ENCODE results near the gene BICDL2. TPM values are rescaled to one million over a fixed set of nuclear protein-coding genes. Genes with fewer than 3 reads are reported as not detected.

BICDL2 gene
- total and polyA plus RNA-seq, 2 of the 4 experiments (the other 2 are of a cell fraction) = 0.17 to 0.18 TPM

DNA sequence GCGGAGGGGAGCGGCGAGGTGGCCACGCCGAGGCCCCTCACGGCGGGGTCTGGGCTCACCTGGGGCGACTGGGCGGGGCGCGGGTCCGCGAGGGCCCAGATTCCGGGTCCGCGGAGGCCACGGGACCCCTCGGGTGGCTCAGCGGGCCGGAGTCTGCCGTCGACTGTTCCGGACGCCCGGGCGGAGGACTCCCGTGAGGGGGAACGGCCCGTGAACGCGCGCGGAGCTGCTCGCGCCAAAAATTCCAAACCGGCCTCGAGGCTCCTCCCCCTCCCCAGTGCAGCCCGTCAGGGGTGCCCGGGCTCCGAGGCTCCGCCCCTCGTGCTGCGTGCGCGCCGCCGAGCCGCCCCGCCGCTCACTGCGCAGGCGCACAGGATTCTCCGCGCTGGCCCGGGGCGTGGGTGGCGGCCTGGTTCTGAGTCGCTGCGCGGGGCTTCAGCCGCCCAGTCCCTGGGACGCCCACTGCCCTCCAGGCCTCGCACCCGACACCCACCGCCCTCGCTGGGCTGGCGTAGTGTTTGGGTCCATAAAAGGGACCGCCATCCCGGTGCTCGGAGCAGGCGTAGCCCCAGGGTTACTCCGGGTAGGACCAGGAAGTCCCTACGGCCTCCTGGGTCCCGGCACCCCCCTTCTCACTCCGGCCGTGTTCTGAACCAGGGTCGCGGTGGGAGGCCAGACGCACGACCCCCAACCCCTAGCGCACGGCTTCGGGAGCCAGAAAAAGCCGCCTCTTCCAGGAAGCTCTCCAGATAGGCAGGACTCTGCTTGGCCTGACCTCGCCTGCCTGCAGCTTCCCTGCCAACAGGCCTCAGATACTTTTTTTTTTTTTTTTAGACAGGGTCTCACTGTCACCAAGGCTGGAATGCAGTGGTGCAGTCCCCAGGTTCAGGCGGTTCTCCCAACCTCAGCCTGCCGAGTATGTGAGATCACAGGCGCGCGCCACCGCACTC lies 56.2 kb downstream of the BICDL2 start, which contains the start of gene PKMYT1:
PKMYT1 (minus strand) TSS at position 220 of the 950 bp plus-strand sequence. CDS start 789 bp downstream, outside the sequence.
- peak within 1 kb of the TSS; percentile 94 for H3K9ac ChIP-seq (ENCODE audit: low read depth, low read length)
- peak; percentile 73 for DNase-seq
- no peaks in the 10 kb centered on the region for H3K36me3 ChIP-seq (ENCODE audit: control insufficient read depth, insufficient read depth, low read length)
- H3K9me1 ChIP-seq (ENCODE audit: insufficient read depth, low read length) = 0 out of 2 replicates have a peak, but pooled peaks cover 4% of the 10 kb centered on the region
- no peak within 1 kb of the TSS for H2BK15ac ChIP-seq (ENCODE audit: low read depth, low read length)
- H4K91ac ChIP-seq (ENCODE audit: insufficient read depth, low read depth, low read length) = peak within 1 kb of the TSS; percentile 93
- dilution Hi-C loops (cut with HindIII; ENCODE audit: low sequenced_read_pairs, unreplicated experiment) = no loop called here
- H2BK5ac ChIP-seq (ENCODE audit: low read depth, low read length, poor library complexity, severe bottlenecking) = peak within 1 kb of the TSS; percentile 95
- 11% methylated on average over 50 of the region's 91 CpGs; no CpG with 5 or more reads in 1 of the 2 experiments for WGBS, 2 experiments (ENCODE audit: extremely low coverage in 2 of 2, insufficient read length in 1 of 2)
- H2BK120ac ChIP-seq (ENCODE audit: low read depth, low read length) = peak within 1 kb of the TSS; percentile 64; the same call in 1 of the 2 replicates
- no peak within 1 kb of the TSS for H2BK20ac ChIP-seq (ENCODE audit: low read depth, low read length)
- peak within 1 kb of the TSS; percentile 96 for H2AK5ac ChIP-seq (ENCODE audit: low read depth, low read length)
- peaks cover 6% of the 10 kb centered on the region for H3K4me1 ChIP-seq (ENCODE audit: control insufficient read depth, insufficient read depth, low read length)
- intact Hi-C loops (cut with micrococcal nuclease) = no loop called here
- in situ Hi-C loops (cut with MboI; ENCODE audit: low sequenced_read_pairs) = no loop called here
- H4K20me1 ChIP-seq (ENCODE audit: insufficient read depth, low read length) = no peaks in the 10 kb centered on the region
- BruUV-seq (replicated peaks) = no TSS peak
- peak within 1 kb of the TSS; percentile 93 for H3K4me2 ChIP-seq (ENCODE audit: low read depth, low read length)
- CTCF ChIA-PET = interaction anchor here (0.6 kb wide), 1 partner anchor 567 kb away, joined by 3 read pairs; no protein-coding TSS in a partner anchor
- peak within 1 kb of the TSS; percentile 95 for H3K18ac ChIP-seq (ENCODE audit: low read depth, low read length)
- H2AFZ ChIP-seq (replicated peaks; ENCODE audit: low read length, poor library complexity) = peak within 1 kb of the TSS; percentile 98
- H3K4ac ChIP-seq (ENCODE audit: low read depth, low read length) = peak within 1 kb of the TSS; percentile 99
- H3K14ac ChIP-seq (replicated peaks; ENCODE audit: low read depth, low read length) = peak within 1 kb of the TSS; percentile 99
- H3K27me3 ChIP-seq (ENCODE audit: control insufficient read depth, insufficient read depth, low read length) = no peaks in the 10 kb centered on the region
- H3K23ac ChIP-seq (ENCODE audit: low read depth, low read length) = peak within 1 kb of the TSS; percentile 92
- H4K5ac ChIP-seq (ENCODE audit: low read depth, low read length) = peak within 1 kb of the TSS; percentile 99
- peak within 1 kb of the TSS; percentile 96 for H3K27ac ChIP-seq (ENCODE audit: insufficient read depth, low read length)
- peak within 1 kb of the TSS; percentile 89 to 99 for H4K8ac ChIP-seq (ENCODE audit: low read depth in 2 of 2, low read length in 2 of 2)
- peaks cover 14 to 22% of the 10 kb centered on the region in 2 experiments for H3K79me1 ChIP-seq (ENCODE audit: low read depth in 1 of 2, low read length in 2 of 2)
- H3K9me3 ChIP-seq (ENCODE audit: control insufficient read depth, insufficient read depth, low read length) = no peaks in the 10 kb centered on the region
- POLR2A ChIA-PET (ENCODE audit: unreplicated experiment) = interaction anchor here (0.6 to 0.7 kb wide), 2 partner anchors 15 to 260 kb away, joined by 3 to 6 read pairs; partner anchors contain the start of gene PRSS27
- peak; percentile 94 for ATAC-seq (ENCODE audit: low read depth)
- H3K56ac ChIP-seq (ENCODE audit: extremely low read depth, insufficient read depth, low read length) = peak within 1 kb of the TSS; percentile 82; the same call in 1 of the 2 replicates
- peak within 1 kb of the TSS; percentile 99 for H2AK9ac ChIP-seq (replicated peaks; ENCODE audit: low read depth, low read length, poor library complexity)
- H3K4me3 ChIP-seq (ENCODE audit: insufficient read depth, low read depth, low read length) = peak within 1 kb of the TSS; percentile 94
- TF ChIP-seq, protein P1, sequence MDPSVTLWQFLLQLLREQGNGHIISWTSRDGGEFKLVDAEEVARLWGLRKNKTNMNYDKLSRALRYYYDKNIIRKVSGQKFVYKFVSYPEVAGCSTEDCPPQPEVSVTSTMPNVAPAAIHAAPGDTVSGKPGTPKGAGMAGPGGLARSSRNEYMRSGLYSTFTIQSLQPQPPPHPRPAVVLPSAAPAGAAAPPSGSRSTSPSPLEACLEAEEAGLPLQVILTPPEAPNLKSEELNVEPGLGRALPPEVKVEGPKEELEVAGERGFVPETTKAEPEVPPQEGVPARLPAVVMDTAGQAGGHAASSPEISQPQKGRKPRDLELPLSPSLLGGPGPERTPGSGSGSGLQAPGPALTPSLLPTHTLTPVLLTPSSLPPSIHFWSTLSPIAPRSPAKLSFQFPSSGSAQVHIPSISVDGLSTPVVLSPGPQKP (IDR thresholded peaks at IDR 0.05; ENCODE audit: borderline replicate concordance, low read depth, low read length) = no peak
- peak; percentile 82 for TF ChIP-seq POLR2A (IDR thresholded peaks at IDR 0.05; ENCODE audit: low read depth, low read length)
- TF ChIP-seq MAZ (IDR thresholded peaks at IDR 0.05; ENCODE audit: borderline replicate concordance, low read depth, low read length) = peak; percentile 46; the same call in 1 of the 2 replicates
- no peak for TF ChIP-seq NFE2L2 (IDR thresholded peaks at IDR 0.05; ENCODE audit: low read depth, low read length)
- TF ChIP-seq FOS (IDR thresholded peaks at IDR 0.05; ENCODE audit: low read depth, low read length) = no peak
- no peak for TF ChIP-seq SMC3 (IDR thresholded peaks at IDR 0.05; ENCODE audit: low read depth, low read length)
- no peak for TF ChIP-seq CHD1 (IDR thresholded peaks at IDR 0.05; ENCODE audit: low read depth, low read length)
- no peak for TF ChIP-seq RFX5 (IDR thresholded peaks at IDR 0.05; ENCODE audit: low read depth, low read length)
- no peak for TF ChIP-seq MAFK (IDR thresholded peaks at IDR 0.05; ENCODE audit: low read depth, low read length)
- peak; percentile 90 for TF ChIP-seq MXI1 (IDR thresholded peaks at IDR 0.05; ENCODE audit: borderline replicate concordance, low read depth, low read length)
- TF ChIP-seq RCOR1 (IDR thresholded peaks at IDR 0.05; ENCODE audit: insufficient replicate concordance, low read length) = no peak
- TF ChIP-seq, protein P2, sequence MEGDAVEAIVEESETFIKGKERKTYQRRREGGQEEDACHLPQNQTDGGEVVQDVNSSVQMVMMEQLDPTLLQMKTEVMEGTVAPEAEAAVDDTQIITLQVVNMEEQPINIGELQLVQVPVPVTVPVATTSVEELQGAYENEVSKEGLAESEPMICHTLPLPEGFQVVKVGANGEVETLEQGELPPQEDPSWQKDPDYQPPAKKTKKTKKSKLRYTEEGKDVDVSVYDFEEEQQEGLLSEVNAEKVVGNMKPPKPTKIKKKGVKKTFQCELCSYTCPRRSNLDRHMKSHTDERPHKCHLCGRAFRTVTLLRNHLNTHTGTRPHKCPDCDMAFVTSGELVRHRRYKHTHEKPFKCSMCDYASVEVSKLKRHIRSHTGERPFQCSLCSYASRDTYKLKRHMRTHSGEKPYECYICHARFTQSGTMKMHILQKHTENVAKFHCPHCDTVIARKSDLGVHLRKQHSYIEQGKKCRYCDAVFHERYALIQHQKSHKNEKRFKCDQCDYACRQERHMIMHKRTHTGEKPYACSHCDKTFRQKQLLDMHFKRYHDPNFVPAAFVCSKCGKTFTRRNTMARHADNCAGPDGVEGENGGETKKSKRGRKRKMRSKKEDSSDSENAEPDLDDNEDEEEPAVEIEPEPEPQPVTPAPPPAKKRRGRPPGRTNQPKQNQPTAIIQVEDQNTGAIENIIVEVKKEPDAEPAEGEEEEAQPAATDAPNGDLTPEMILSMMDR (conservative IDR thresholded peaks at IDR 0.05; ENCODE audit: low read depth, low read length) = no peak
- TF ChIP-seq RAD21 (IDR thresholded peaks at IDR 0.05; ENCODE audit: low read length) = no peak

Measured in IMR-90 (cell line).